GM06990 (cell line): ENCODE results near the gene CNPY3.

ENCODE experiments used
- DNase-seq: peaks from one replicate; pipeline ENCODE4 v3.0.0-alpha.2; 2011; ENCODE audit not compliant: insufficient read length; ENCODE audit errors: extremely low read depth
- H3K27me3 ChIP-seq: replicated peaks from 2 replicates; pipeline ENCODE4 v1.6.0; 2011; ENCODE audit warnings: low read length; ENCODE audit not compliant: control insufficient read depth, insufficient read depth
- H3K36me3 ChIP-seq: 2 replicates; pipeline ENCODE4 v1.5.1; 2011; ENCODE audit warnings: low read length; ENCODE audit not compliant: control insufficient read depth, insufficient read depth
- H3K4me3 ChIP-seq: replicated peaks from 2 replicates; pipeline ENCODE4 v1.5.1; 2011; ENCODE audit warnings: low read depth, mild to moderate bottlenecking, control low read depth, low read length
- CTCF ChIP-seq: IDR thresholded peaks from 2 replicates; pipeline ENCODE4 v1.5.1; 2011; ENCODE audit warnings: low read length, control low read depth, mild to moderate bottlenecking, inconsistent platforms; ENCODE audit not compliant: insufficient read depth, poor library complexity, severe bottlenecking

CNPY3 gene

GRCh38 chr6:42961020-42961470 lies 31.8 kb downstream of the CNPY3 start:
- H3K4me3 ChIP-seq, result no peak overlapping the region
- peaks cover 14% of the 10 kb centered on the region for H3K36me3 ChIP-seq
- no peaks in the 10 kb centered on the region for H3K27me3 ChIP-seq
- no peak for TF ChIP-seq CTCF
- no peak for DNase-seq

GRCh38 chr6:42962096-42962495 lies 32.8 kb downstream of the CNPY3 start:
- Histone ChIP-seq H3K27me3 (no peaks in the 10 kb centered on the region), H3K4me3 (no peak overlapping the region), H3K36me3 (peaks cover 16% of the 10 kb centered on the region)
- DNase-seq, result no peak
- TF ChIP-seq CTCF, result no peak

GRCh38 chr6:42962502-42963178 lies 33.4 kb downstream of the CNPY3 start:
- H3K4me3 ChIP-seq, result no peak overlapping the region
- peaks cover 19% of the 10 kb centered on the region for H3K36me3 ChIP-seq
- no peak for TF ChIP-seq CTCF

GRCh38 chr6:42963179-42963854 lies 34.0 kb downstream of the CNPY3 start:
- no peaks in the 10 kb centered on the region for H3K27me3 ChIP-seq
- no peak for TF ChIP-seq CTCF
- H3K36me3 ChIP-seq, result peaks cover 19% of the 10 kb centered on the region
- H3K4me3 ChIP-seq, result no peak overlapping the region
- no peak for DNase-seq

More at GRCh38 chr6:42962502-42963178, 33.4 kb downstream of the CNPY3 start:
- H3K27me3 ChIP-seq, result no peaks in the 10 kb centered on the region
- DNase-seq, result no peak

- peak; percentile 31 for TF ChIP-seq CTCF
- Histone ChIP-seq H3K4me3 (no peak overlapping the region), H3K27me3 (no peaks in the 10 kb centered on the region), H3K36me3 (peaks cover 22% of the 10 kb centered on the region)
- DNase-seq, result no peak
These were observed 34.8 kb downstream of the CNPY3 start for GRCh38 chr6:42963855-42964605.
